Heart left ventricle (tissue), 13 donors: ENCODE measurements around the gene SCGB1C2.

Experiments used
- CTCF ChIP-seq, 12 donors: fragments of 200-600 bp; sonication (generic) in 4 of 12; IDR thresholded peaks; one replicate each; pipeline versions ENCODE4 v1.5.0 to v1.8.0; 2018 to 2022; ENCODE audit warnings: antibody characterized with exemption in 12 of 12, mild to moderate bottlenecking in 5 of 12
- POLR2A ChIP-seq, 2 donors: fragments of 450-650 bp; IDR thresholded peaks; one replicate each; pipeline ENCODE4 v1.6.1; 2017; ENCODE audit warnings: antibody characterized with exemption in 2 of 2, mild to moderate bottlenecking in 2 of 2, moderate library complexity in 2 of 2
- donor health status: ischemic (EF 13 %, LVEDD 7.1; RV severe dilation, severe dysfunction).
- donor health status: DM: no; HTN: yes; CAD: no.
- donor health status: DM: no; HTN: no; CAD: no.
- donor health status: ischemic (EF 25% LVEDD 6.9; RV normal size, moderate dysfunction).
- donor health status: ischemic (EF 25% LVEDD 5.7; RV mildly dilated, moderate dysfunction).
- donor health status: ischemic (EF 35%, LVEDD 5.7; RV mildly dilated, moderate dysfunction).
- donor health status: nonischemic (EF 11% LVEDD 7.7; RV severe dilation, severe dysfunction).
- donor health status: DM: yes; HTN: yes; CAD: no.
- donor health status: PGD.
- donor health status: ischemic (EF 29% LVEDD 5.4; RV normal size, mild dysfunction).
- donor health status: nonischemic (EF 23%, LVEDD 6.1; RV moderate dilation, normal function).

GRCh38 chr17:179781-180380 lies 42.5 kb downstream of the SCGB1C2 start:
- TF ChIP-seq CTCF (IDR thresholded peaks at IDR 0.05) (no peak), POLR2A (IDR thresholded peaks at IDR 0.05) (no peak)
